GM18907 (cell line): ENCODE measurements around the gene HLA-G.

Experiments used
- ATAC-seq: cut with Tn5 transposase; IDR thresholded peaks from one replicate; pipeline ENCODE4 v1.9.1; 2021; ENCODE audit warnings: mild to moderate bottlenecking, moderate library complexity; ENCODE audit not compliant: unreplicated experiment

Gene HLA-G

GRCh38 chr6:29815118-29815750 lies 12.4 kb upstream of the HLA-G start:
- ATAC-seq: no peak

- ATAC-seq: no peak
These were observed 11.6 kb upstream of the HLA-G start for GRCh38 chr6:29816030-29816429.

- no peak for ATAC-seq
These were observed 8.7 kb upstream of the HLA-G start for GRCh38 chr6:29818892-29819291.

- no peak for ATAC-seq
These were observed 3.5 kb upstream of the HLA-G start for GRCh38 chr6:29824144-29824543.

GRCh38 chr6:29825848-29826247 lies 1.8 kb upstream of the HLA-G start:
- no peak for ATAC-seq

- ATAC-seq: no peak
These were observed 1.4 kb upstream of the HLA-G start for GRCh38 chr6:29826271-29826670.

- no peak for ATAC-seq
These were observed 809 bp downstream of the HLA-G start for GRCh38 chr6:29828471-29828797.

- no peak for ATAC-seq
These were observed 2.1 kb downstream of the HLA-G start for GRCh38 chr6:29829766-29830165.

GRCh38 chr6:29830409-29830808 lies 2.8 kb downstream of the HLA-G start:
- no peak for ATAC-seq

- ATAC-seq: no peak
These were observed 4.2 kb downstream of the HLA-G start for GRCh38 chr6:29831776-29832175.

- ATAC-seq: no peak
These were observed 7.2 kb downstream of the HLA-G start for GRCh38 chr6:29834564-29835436.

GRCh38 chr6:29839917-29840316 lies 12.3 kb downstream of the HLA-G start:
- ATAC-seq: no peak

GRCh38 chr6:29841030-29841429 lies 13.4 kb downstream of the HLA-G start:
- no peak for ATAC-seq

- ATAC-seq: no peak
These were observed 17.9 kb downstream of the HLA-G start for GRCh38 chr6:29845405-29846006.

- no peak for ATAC-seq
These were observed 20.4 kb downstream of the HLA-G start for GRCh38 chr6:29847871-29848630.

- no peak for ATAC-seq
These were observed 22.5 kb downstream of the HLA-G start for GRCh38 chr6:29850011-29850553.

GRCh38 chr6:29851190-29851589 lies 23.6 kb downstream of the HLA-G start:
- no peak for ATAC-seq

GRCh38 chr6:29853245-29853644 lies 25.6 kb downstream of the HLA-G start:
- ATAC-seq: no peak

GRCh38 chr6:29858006-29858405 lies 30.4 kb downstream of the HLA-G start:
- no peak for ATAC-seq

- ATAC-seq: no peak
These were observed 34.1 kb downstream of the HLA-G start for GRCh38 chr6:29861521-29862255.
